Activated CD4-positive, CD25-positive, alpha-beta regulatory T cell treated with anti-CD3 and anti-CD28 coated beads, Interleukin-2, amount 50 U/mL, for 72 hours (primary cell): ENCODE data around the gene GIMAP8.
"Not testable (repeated sequence)": the region's sequence is repeated elsewhere in the genome, so short reads cannot be mapped to it uniquely, and the experiment has no call there.

Experiments
- DNase-seq: peaks from one replicate; pipeline ENCODE4 v3.0.0; 2021

The GIMAP8 gene

GRCh38 chr7:150441524-150441923 lies 8.9 kb upstream of the GIMAP8 start:
- DNase-seq = no peak

GRCh38 chr7:150442811-150443210 lies 7.6 kb upstream of the GIMAP8 start:
- DNase-seq = no peak

GRCh38 chr7:150443793-150444540 lies 6.5 kb upstream of the GIMAP8 start:
- DNase-seq = no peak

- no peak for DNase-seq
Measured at GRCh38 chr7:150444674-150445365, 5.6 kb upstream of the GIMAP8 start.

GRCh38 chr7:150446288-150446938 lies 4.0 kb upstream of the GIMAP8 start:
- no peak for DNase-seq

- DNase-seq = no peak
Measured at GRCh38 chr7:150447966-150448788, 2.3 kb upstream of the GIMAP8 start.

GRCh38 chr7:150448789-150449147 lies 1.7 kb upstream of the GIMAP8 start:
- peak; percentile 87 for DNase-seq

- DNase-seq = no peak
Measured at GRCh38 chr7:150449206-150449952, 1.1 kb upstream of the GIMAP8 start.

- DNase-seq = peak; percentile 61
Measured at GRCh38 chr7:150451097-150451793, 815 bp downstream of the GIMAP8 start.

- DNase-seq = no peak
Measured at GRCh38 chr7:150451833-150452461, 1.5 kb downstream of the GIMAP8 start.

- no peak for DNase-seq
Measured at GRCh38 chr7:150453181-150453580, 2.8 kb downstream of the GIMAP8 start.

- DNase-seq = no peak
Measured at GRCh38 chr7:150453892-150454291, 3.5 kb downstream of the GIMAP8 start.

- not testable (repeated sequence) for DNase-seq
Measured at GRCh38 chr7:150457064-150457463, 6.6 kb downstream of the GIMAP8 start.

- DNase-seq = no peak
Measured at GRCh38 chr7:150458235-150458634, 7.8 kb downstream of the GIMAP8 start.

- no peak for DNase-seq
Measured at GRCh38 chr7:150458756-150459155, 8.3 kb downstream of the GIMAP8 start.

GRCh38 chr7:150461520-150461919 lies 11.1 kb downstream of the GIMAP8 start:
- no peak for DNase-seq

GRCh38 chr7:150462413-150462812 lies 12.0 kb downstream of the GIMAP8 start:
- no peak for DNase-seq

GRCh38 chr7:150463461-150463860 lies 13.0 kb downstream of the GIMAP8 start:
- DNase-seq = no peak

- DNase-seq = no peak
Measured at GRCh38 chr7:150464962-150465361, 14.5 kb downstream of the GIMAP8 start.

GRCh38 chr7:150465414-150465813 lies 15.0 kb downstream of the GIMAP8 start:
- no peak for DNase-seq

- no peak for DNase-seq
Measured at GRCh38 chr7:150466477-150466876, 16.0 kb downstream of the GIMAP8 start.
